Peyer's patch (tissue), 4 donors: Measurements from ENCODE around the gene PLA2G4C.
"Not testable (repeated sequence)": the region's sequence is repeated elsewhere in the genome, so short reads cannot be mapped to it uniquely, and the experiment has no call there.

ENCODE experiments used
- CTCF ChIP-seq, 6 experiments: fragments of 450-650 bp in 4 of 6; fragments of 200-600 bp in 2 of 6; sonication (generic) in 1 of 6; IDR thresholded peaks; one replicate each; pipeline ENCODE4 v1.5.1; 2017 to 2019; ENCODE audit warnings: antibody characterized with exemption in 6 of 6, mild to moderate bottlenecking in 3 of 6, moderate library complexity in 1 of 6
- POLR2A ChIP-seq, 2 donors: fragments of 450-650 bp; IDR thresholded peaks; one replicate each; pipeline ENCODE4 v1.5.1; 2017; ENCODE audit warnings: antibody characterized with exemption in 2 of 2, mild to moderate bottlenecking in 2 of 2, moderate library complexity in 2 of 2

- TF ChIP-seq CTCF, POLR2A (IDR thresholded peaks at IDR 0.05): not testable (repeated sequence)
Observed at GRCh38 chr19:48091111-48091718, 19.4 kb downstream of the PLA2G4C start.
